Measurements from ENCODE around the gene RFX5. TPM values are rescaled to one million over a fixed set of nuclear protein-coding genes. Genes with fewer than 3 reads are reported as not detected.

RFX5 gene
- total RNA-seq, 8 experiments from 2014 or later: 21.2 to 107 (median 37.7) TPM

DNA sequence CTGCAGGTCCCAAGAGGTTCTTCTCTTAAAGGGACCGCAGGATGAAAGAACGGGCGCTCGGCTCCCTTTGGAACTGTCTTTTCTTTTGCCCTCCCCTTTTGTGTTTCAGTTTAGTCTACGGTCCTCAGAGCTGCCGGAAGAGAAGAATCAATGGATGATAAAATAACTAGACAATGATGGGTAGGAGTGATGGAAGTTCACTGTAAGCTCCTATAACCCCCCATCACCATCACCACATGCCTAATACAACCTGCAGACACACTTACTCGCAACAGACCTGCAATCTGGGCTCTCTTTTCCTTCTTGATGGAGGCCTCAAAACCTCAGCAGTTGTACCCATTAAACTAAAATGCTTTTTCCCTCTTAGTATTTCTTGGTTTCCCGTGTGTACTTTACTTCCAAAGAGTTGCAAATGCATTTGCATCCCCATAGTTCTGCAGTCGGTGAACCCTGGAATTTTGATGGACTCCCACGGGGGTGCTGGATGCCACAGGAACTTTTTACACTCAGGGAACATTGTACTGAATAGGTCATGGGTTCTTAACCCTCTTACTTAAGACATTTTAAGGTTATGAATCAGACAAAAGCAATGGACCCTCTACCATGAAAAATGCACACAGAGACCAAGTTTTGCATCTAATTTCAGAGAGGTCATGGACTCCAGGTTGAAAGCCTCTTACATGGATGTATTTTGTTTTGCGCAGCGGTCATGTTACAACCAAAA is 633 bp upstream of the RFX5 start:
- peaks cover 10 to 14% of the 10 kb centered on the region in 2 donors for H3K4me1 ChIP-seq (replicated peaks in 1 of 2)
- H3K27ac ChIP-seq: no peak overlapping the region
- H3K4me3 ChIP-seq: peak overlapping the region; percentile 49 to 70 (median 57)
- no peak for ATAC-seq (replicated peaks in 6 of 8)
- in situ Hi-C loops (cut with MboI; ENCODE audit: low pct_unique_long_range_greater_than_20kb in 2 of 9, low sequenced_read_pairs in 9 of 9, unreplicated experiment in 9 of 9): no loop called here
- WGBS, 10 experiments: 11 to 100% (median 40%) methylated on average over 1 to 12 of the region's 12 CpGs

DNA sequence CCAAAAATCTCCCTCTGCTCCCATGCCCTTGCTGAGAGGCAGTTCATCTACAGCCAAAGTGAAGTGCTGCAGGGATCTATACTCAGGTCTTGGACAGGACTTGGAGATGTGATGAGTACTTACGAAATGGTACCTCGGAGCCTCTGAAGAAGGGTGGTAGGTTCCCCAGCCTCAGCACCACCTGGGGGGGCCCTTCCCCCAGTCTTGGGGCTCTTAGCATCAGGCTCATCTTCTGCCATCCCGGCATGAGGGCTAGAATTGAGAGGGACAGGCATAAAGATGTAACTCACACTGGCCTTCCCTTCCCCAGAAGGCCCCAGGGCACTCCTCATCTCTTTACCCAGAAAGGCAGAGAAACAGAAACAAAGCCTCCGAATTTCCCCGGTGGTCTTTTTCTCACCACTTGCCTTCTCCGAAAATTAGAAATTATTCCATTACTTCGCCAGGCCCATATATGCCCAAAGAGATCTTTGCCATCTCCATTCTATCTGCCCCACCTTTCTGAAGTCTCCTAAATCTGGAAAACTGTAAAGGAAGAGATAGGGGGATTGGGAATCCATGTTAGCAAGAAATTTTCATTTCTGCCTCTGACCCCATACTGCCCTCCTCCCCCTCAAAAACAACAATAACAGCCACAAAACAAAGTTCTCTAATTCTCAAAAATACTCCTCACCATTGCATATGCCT is 827 bp downstream of the RFX5 start:
- in situ Hi-C loops (cut with MboI; ENCODE audit: low pct_unique_long_range_greater_than_20kb in 2 of 9, low sequenced_read_pairs in 9 of 9, unreplicated experiment in 9 of 9): no loop called here
- peak overlapping the region; percentile 86 to 89 for H3K27ac ChIP-seq
- no peak for ATAC-seq (replicated peaks in 6 of 8)
- H3K4me1 ChIP-seq (replicated peaks in 1 of 2): peaks cover 10 to 14% of the 10 kb centered on the region in 2 donors
- H3K4me3 ChIP-seq: peak overlapping the region; percentile 49 to 70 (median 57)
- WGBS, 10 experiments: 0 to 60% (median 33%) methylated on average over 1 to 7 of the region's 7 CpGs; no CpG with 5 or more reads in 2 of the 10 experiments

DNA sequence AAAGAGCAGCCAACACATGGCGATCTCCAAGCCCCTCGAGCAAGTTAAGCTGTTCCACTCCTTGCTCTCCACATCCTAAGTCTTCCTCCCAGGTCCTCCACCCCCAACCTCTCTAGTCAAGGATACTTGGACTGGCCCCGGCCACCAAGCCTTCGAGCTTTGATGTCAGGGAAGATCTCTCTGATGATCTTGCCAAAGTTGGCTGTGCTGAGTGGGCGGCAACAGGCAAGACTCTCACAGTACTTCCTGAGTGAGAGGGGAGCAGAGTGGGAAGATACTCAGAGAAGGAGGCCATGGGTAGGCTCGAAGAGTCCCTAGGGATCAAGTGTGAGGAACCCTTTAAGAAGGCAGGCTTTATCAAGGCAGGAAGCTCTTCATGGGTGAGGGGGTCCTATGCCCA is 2.8 kb downstream of the RFX5 start:
- WGBS, 10 experiments: 82 to 100% (median 97%) methylated on average over 1 to 5 of the region's 6 CpGs; no CpG with 5 or more reads in 3 of the 10 experiments
- no peak for ATAC-seq (replicated peaks in 6 of 8)
- H3K4me3 ChIP-seq: no peak overlapping the region
- no peak overlapping the region for H3K27ac ChIP-seq
- H3K4me1 ChIP-seq (replicated peaks in 1 of 2): peaks cover 12 to 14% of the 10 kb centered on the region in 2 donors
- in situ Hi-C loops (cut with MboI; ENCODE audit: low pct_unique_long_range_greater_than_20kb in 2 of 9, low sequenced_read_pairs in 9 of 9, unreplicated experiment in 9 of 9): no loop called here

DNA sequence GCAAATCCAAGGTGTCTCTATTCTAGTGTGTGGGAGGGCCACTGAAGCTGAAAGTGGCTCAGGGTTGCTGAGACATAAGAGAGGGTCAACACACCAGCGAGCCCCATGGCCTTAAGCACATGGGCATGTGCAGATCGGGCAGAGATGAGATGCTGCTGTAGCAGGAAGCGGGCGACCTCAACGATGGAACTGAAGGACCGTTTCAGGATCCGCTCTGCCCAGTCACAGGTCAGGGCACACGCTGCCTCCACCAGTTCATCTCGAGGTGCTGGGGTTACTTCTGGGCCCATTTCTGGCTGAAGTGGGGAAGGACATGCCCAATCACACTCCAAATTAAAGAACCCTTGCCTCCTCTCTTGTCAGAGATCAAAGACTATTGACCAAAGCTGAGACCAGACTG is 3.5 kb downstream of the RFX5 start:
- Histone ChIP-seq H3K4me1 (replicated peaks in 1 of 2) (peaks cover 12 to 14% of the 10 kb centered on the region in 2 donors), H3K27ac (no peak overlapping the region), H3K4me3 (no peak overlapping the region)
- WGBS, 10 experiments: 0 to 100% (median 78%) methylated on average over 1 to 8 of the region's 9 CpGs; no CpG with 5 or more reads in 2 of the 10 experiments
- no peak for ATAC-seq (replicated peaks in 6 of 8)
- in situ Hi-C loops (cut with MboI; ENCODE audit: low pct_unique_long_range_greater_than_20kb in 2 of 9, low sequenced_read_pairs in 9 of 9, unreplicated experiment in 9 of 9): no loop called here

DNA sequence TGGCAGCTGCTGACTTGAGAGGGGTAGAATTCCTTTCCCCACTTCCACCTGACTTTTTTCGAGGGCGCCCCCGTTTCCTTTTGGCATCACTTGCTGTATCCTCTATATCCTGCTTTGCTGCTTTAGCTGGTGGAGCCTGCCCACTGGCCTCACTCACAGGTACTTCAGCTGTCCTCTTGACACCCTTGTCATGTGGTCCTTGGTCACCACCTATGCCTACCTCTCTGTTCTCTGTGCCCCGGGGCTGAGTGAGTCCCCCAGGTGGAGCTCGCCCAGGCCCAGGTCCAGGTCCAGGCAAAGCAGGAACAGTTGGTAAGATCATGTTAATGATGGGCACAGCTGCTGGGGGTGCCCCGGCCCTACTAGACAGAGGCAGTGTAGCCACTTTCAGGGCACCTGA is 4.5 kb downstream of the RFX5 start:
- ATAC-seq (replicated peaks in 6 of 8): no peak
- in situ Hi-C loops (cut with MboI; ENCODE audit: low pct_unique_long_range_greater_than_20kb in 2 of 9, low sequenced_read_pairs in 9 of 9, unreplicated experiment in 9 of 9): no loop called here
- Histone ChIP-seq H3K4me1 (replicated peaks in 1 of 2) (peaks cover 10 to 12% of the 10 kb centered on the region in 2 donors), H3K27ac (no peak overlapping the region), H3K4me3 (no peak overlapping the region)
- 73 to 100% (median 97%) methylated on average over 3 to 6 of the region's 6 CpGs; no CpG with 5 or more reads in 4 of the 10 experiments for WGBS, 10 experiments

DNA sequence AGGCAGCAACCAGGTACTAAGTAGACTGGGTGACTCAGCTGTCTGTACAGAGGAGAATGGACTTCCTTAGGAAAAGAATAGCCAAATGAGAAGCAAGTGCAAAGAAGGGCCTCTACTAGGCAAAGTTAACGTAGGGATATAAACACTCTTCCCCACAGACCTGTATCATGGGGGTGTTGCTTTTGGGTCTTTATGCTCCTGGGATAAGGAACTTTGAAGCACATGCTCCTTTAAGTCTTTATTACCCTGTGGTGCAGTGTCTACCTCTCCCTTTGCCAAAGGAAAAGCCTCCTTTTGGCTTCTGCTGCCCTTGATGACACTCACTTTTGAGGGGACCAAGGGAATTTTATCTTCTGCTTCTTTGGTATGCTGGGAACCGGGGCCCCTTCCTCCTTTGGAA is 5.0 kb downstream of the RFX5 start:
- in situ Hi-C loops (cut with MboI; ENCODE audit: low pct_unique_long_range_greater_than_20kb in 2 of 9, low sequenced_read_pairs in 9 of 9, unreplicated experiment in 9 of 9): no loop called here
- WGBS, 10 experiments: 75 to 100% (median 90%) methylated on average over 1 to 2 of the region's 2 CpGs; no CpG with 5 or more reads in 5 of the 10 experiments
- no peak for ATAC-seq (replicated peaks in 6 of 8)
- Histone ChIP-seq H3K27ac (no peak overlapping the region), H3K4me1 (replicated peaks in 1 of 2) (peaks cover 9 to 12% of the 10 kb centered on the region in 2 donors), H3K4me3 (no peak overlapping the region)

DNA sequence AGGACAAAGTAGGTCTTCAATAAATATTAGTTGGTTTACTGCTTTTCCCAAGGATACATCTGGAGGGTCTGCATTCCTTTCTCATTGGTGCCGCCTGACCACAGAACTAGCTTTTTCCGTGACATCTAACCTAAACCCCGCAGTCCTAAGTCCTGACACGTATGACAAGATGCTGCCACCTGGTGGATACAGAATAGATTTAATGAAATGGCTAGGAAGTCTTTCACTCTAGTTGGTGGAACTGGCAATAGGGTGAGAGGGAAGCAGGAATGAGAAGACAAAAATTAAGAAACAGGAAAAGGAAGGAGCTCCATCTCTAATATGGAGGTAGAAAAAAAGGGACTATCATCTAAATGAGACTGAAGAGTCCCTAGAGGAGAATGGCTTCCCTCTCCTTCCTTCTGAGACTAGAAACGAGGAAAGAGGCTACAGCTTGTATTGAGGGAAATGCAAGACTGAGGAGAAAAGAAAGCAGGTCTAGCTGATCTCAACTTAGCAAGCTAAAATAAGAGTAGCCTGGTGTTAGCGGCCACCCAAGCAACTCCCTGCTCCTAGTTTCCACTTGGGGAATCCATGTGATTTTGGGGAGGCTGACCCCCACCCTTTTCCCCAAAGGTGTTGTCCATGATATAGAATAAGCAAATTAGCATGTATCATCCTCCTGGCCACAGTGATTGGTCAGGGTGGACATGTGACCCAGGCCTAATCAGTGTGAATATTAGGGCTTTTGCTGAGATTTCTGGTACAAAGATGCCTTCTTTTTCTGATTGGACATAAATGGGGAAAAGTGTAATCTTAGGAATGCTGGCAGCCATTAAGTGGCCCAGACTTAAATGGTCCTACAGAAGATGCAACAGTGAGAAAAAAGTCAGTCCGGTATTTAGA is 5.9 kb downstream of the RFX5 start:
- WGBS, 10 experiments: 20 to 59% (median 35%) methylated on average over 3 to 7 of the region's 7 CpGs
- H3K27ac ChIP-seq: no peak overlapping the region
- H3K4me3 ChIP-seq: no peak overlapping the region
- in situ Hi-C loops (cut with MboI; ENCODE audit: low pct_unique_long_range_greater_than_20kb in 2 of 9, low sequenced_read_pairs in 9 of 9, unreplicated experiment in 9 of 9): no loop called here
- ATAC-seq (replicated peaks in 6 of 8): peak; percentile 92 to 96 (median 94)
- peaks cover 6 to 7% of the 10 kb centered on the region in 2 donors for H3K4me1 ChIP-seq (replicated peaks in 1 of 2)

DNA sequence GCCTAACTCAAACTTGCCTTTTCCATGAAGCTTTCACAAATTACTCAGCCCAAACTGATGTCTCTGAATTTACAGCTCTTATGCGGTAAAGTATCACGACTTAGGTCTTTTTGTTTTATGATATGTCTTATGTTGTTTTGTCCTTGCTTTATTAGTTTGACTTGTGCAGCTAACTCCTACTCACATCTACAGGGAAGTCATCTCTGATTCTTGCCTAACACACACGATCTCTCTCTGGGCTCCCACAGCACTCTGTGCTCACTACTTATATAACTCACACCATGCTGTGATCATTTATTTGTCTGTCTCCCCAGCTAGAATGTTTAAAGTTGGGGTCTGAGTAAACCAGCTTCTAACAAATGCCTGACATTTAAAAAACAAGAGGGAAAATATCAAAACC is 10.5 kb downstream of the RFX5 start:
- in situ Hi-C loops (cut with MboI; ENCODE audit: low pct_unique_long_range_greater_than_20kb in 2 of 9, low sequenced_read_pairs in 9 of 9, unreplicated experiment in 9 of 9): no loop called here
- WGBS, 10 experiments: 67 to 100% (median 91%) methylated on average over 1 to 3 of the region's 3 CpGs; no CpG with 5 or more reads in 1 of the 10 experiments
- no peak for ATAC-seq (replicated peaks in 6 of 8)

DNA sequence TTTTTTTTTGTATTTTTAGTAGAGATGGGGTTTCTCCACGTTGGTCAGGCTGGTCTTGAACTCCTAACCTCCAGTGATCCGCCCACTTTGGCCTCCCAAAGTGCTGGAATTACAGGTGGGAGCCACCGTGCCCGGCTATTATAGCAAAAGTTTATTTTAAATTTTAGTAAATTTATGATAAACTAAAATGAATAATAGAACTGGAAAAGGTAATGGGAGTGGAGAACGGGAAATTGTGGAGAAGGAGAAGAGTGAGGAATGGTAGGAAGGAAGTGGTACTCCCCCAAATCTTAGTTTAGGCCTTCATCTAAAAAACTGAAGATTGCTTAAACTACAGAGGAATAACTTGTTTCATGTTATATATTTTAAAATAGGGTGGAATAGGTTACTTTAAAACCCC is 12.2 kb downstream of the RFX5 start:
- WGBS, 10 experiments: 49 to 100% (median 91%) methylated on average over 1 to 5 of the region's 5 CpGs
- Histone ChIP-seq H3K4me3 (no peak overlapping the region), H3K4me1 (replicated peaks in 1 of 2) (no peaks in the 10 kb centered on the region), H3K27ac (no peak overlapping the region)
- in situ Hi-C loops (cut with MboI; ENCODE audit: low pct_unique_long_range_greater_than_20kb in 2 of 9, low sequenced_read_pairs in 9 of 9, unreplicated experiment in 9 of 9): no loop called here
- ATAC-seq (replicated peaks in 6 of 8): no peak

More for the DNA sequence above, 10.5 kb downstream of the RFX5 start:
- H3K4me3 ChIP-seq: no peak overlapping the region
- peaks cover 0 to 2% of the 10 kb centered on the region in 2 donors for H3K4me1 ChIP-seq (replicated peaks in 1 of 2)
- H3K27ac ChIP-seq: no peak overlapping the region

DNA sequence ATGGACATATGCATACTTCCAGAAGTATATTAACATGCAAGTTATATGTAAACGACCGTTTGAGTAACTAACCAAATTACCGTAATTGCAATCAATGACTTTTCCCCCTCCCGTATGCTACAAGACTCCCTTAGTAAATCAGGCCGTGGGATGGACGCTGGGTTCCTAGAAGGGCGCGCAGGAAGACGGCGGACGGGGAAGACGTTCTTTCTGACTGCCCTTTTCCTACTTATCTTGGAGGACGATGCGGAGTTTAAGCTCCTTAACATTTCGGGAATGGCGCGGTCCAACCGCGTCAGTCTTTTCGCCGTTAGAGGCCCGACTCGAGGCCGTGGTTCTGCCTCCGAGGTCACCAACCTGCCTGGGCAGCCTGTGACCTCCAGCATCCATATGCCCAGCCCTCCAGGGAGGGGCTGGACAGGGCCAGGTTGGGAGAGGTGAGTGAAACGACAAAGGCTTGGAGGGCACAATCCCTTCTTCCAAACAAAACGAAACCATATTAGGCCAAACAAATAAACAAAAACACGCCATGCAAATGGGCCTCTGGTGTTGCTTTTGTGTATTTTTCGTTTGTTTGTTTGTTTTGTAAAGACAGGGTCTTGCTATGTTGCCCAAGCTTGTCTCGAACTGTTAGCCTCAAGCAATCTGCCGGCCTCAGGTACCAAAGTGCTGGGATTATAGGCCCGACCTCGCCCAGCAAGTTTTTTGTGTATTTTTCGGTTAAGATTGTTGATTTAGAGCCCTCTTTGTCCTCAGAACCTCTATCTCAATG is 19.0 kb downstream of the RFX5 start:
- Histone ChIP-seq H3K27ac (peak overlapping the region; percentile 98 to 99), H3K4me3 (peak overlapping the region; percentile 51 to 78 (median 58)), H3K4me1 (replicated peaks in 1 of 2) (peaks cover 7 to 13% of the 10 kb centered on the region in 2 donors)
- WGBS, 10 experiments: 2 to 66% (median 38%) methylated on average over 4 to 30 of the region's 34 CpGs; no CpG with 5 or more reads in 2 of the 10 experiments
- in situ Hi-C loops (cut with MboI; ENCODE audit: low pct_unique_long_range_greater_than_20kb in 2 of 9, low sequenced_read_pairs in 9 of 9, unreplicated experiment in 9 of 9): no loop called here
- peak; percentile 14 to 43 (median 36) for ATAC-seq (replicated peaks in 6 of 8)

DNA sequence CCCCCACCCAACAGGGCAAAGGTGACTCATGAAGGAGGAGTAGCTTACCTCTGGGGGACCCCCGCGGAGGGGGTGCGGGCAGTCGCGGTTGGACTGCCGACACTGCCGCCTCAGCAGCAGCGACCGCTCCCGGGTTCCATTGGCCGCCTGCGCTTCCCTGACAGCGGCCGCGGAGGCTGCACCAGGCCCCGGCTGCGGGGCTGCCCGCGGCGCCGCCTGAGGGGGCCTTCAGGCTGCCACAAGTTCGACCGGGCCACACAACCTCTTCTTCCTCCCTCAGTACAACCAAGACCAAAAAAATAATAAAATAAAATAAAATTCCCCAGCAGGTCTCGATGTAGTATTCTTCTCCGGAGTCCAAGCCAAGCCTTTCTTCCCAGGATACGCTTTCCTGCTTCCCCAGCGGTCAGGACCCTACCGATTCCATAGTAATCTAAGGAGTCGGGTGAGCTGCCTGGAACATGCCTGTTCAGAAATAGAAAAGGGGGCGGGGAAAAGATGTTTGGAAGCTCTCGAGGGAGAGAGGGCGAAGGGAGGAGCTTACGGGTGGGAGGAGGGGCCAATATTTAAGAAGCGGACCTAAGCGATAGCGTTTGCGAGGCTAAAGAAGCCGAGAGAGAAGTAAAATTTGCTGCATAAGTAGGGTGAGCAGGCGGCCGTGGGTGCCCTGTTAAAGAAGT is 19.7 kb downstream of the RFX5 start, which contains the start of gene PI4KB:
TSS of gene PI4KB (minus strand) at position 194 of the 680 bp plus-strand sequence. CDS start 10,935 bp downstream, outside the sequence.
- H3K27ac ChIP-seq: peak within 1 kb of the TSS; percentile 98 to 99
- in situ Hi-C loops (cut with MboI; ENCODE audit: low pct_unique_long_range_greater_than_20kb in 2 of 9, low sequenced_read_pairs in 9 of 9, unreplicated experiment in 9 of 9): no loop called here
- peaks cover 7 to 13% of the 10 kb centered on the region in 2 donors for H3K4me1 ChIP-seq (replicated peaks in 1 of 2)
- 0 to 1% (median 0%) methylated on average over 1 to 33 of the region's 40 CpGs; no CpG with 5 or more reads in 1 of the 10 experiments for WGBS, 10 experiments
- peak; percentile 92 to 96 (median 95) for ATAC-seq (replicated peaks in 6 of 8)
- H3K4me3 ChIP-seq: peak within 1 kb of the TSS; percentile 51 to 78 (median 58)
